Right ventricle myocardium inferior (tissue), 1 donor: Measurements from ENCODE around the gene LAIR1. TPM values are rescaled to one million over a fixed set of nuclear protein-coding genes. Genes with fewer than 3 reads are reported as not detected.
"Not testable (repeated sequence)": the region's sequence is repeated elsewhere in the genome, so short reads cannot be mapped to it uniquely, and the experiment has no call there.

Experiments
- ATAC-seq: fragments of 200-7000 bp; cut with Tn5 transposase; one replicate; pipeline ENCODE4 v1.9.1; 2020; ENCODE audit warnings: mild to moderate bottlenecking, moderate library complexity
- DNase-seq: peaks from one replicate; pipeline ENCODE4 v3.0.0; 2021; ENCODE audit errors: missing footprints
- intact Hi-C: fragments of 100-400 bp; cut with DNase I; formaldehyde crosslinking; loops from one replicate; pipeline ENCODE4 v1.11.0; 2022
- total RNA-seq: library from RNA; stranded (reverse); fragmentation: NEBNext Ultra II Directional; extraction: Animal tissue kit (Norgen Biotek cat#: 25700); gene quantifications from one replicate; pipeline ENCODE4 v1.2.1, GENCODE V29; 2021
- donor health status: DM: no; HTN: yes; CAD: no; lungs with severe emphysema.

Gene LAIR1
- total RNA-seq, 1 donor from 2014 or later: 9.1 TPM

GRCh38 chr19:54328781-54329180, 36.0 kb downstream of the LAIR1 start:
- not testable (repeated sequence) for ATAC-seq, DNase-seq
- intact Hi-C loops: loop anchor here (5.0 kb wide), 1 partner anchor 64 kb away; no protein-coding TSS in a partner anchor

GRCh38 chr19:54325631-54326030, 39.1 kb downstream of the LAIR1 start:
- DNase-seq (no peak), ATAC-seq (no peak)
- intact Hi-C loops: loop anchor here (5.0 kb wide), 1 partner anchor 67 kb away; no protein-coding TSS in a partner anchor

GRCh38 chr19:54325194-54325621, 39.5 kb downstream of the LAIR1 start:
- intact Hi-C loops: loop anchor here (5.0 kb wide), 1 partner anchor 67 kb away; no protein-coding TSS in a partner anchor
- no peak for ATAC-seq
- DNase-seq: no peak

GRCh38 chr19:54324071-54324470, 40.7 kb downstream of the LAIR1 start:
- intact Hi-C loops: no loop called here
- ATAC-seq: no peak

GRCh38 chr19:54322934-54323333, 41.8 kb downstream of the LAIR1 start:
- intact Hi-C loops, DNase-seq, ATAC-seq: not testable (repeated sequence)

More at GRCh38 chr19:54324071-54324470, 40.7 kb downstream of the LAIR1 start:
- no peak for DNase-seq

- intact Hi-C loops, DNase-seq, ATAC-seq: not testable (repeated sequence)
These were observed 42.4 kb downstream of the LAIR1 start for GRCh38 chr19:54322295-54322694.

GRCh38 chr19:54319892-54320670, 44.6 kb downstream of the LAIR1 start:
- intact Hi-C loops: no loop called here
- no peak for DNase-seq

GRCh38 chr19:54319049-54319448, 45.7 kb downstream of the LAIR1 start:
- DNase-seq: no peak
- intact Hi-C loops: no loop called here
- ATAC-seq: no peak

More at GRCh38 chr19:54319892-54320670, 44.6 kb downstream of the LAIR1 start:
- no peak for ATAC-seq

GRCh38 chr19:54317965-54318240, 46.8 kb downstream of the LAIR1 start:
- no peak for ATAC-seq
- no peak for DNase-seq
- intact Hi-C loops: no loop called here

GRCh38 chr19:54317108-54317964, 47.4 kb downstream of the LAIR1 start:
- peak; percentile 32 for ATAC-seq

GRCh38 chr19:54316746-54317107, 48.0 kb downstream of the LAIR1 start:
- intact Hi-C loops: no loop called here
- ATAC-seq (no peak), DNase-seq (peak; percentile 79)

More at GRCh38 chr19:54317108-54317964, 47.4 kb downstream of the LAIR1 start:
- peak; percentile 70 for DNase-seq
- intact Hi-C loops: no loop called here

- ATAC-seq: no peak
- no peak for DNase-seq
- intact Hi-C loops: no loop called here
These were observed 48.8 kb downstream of the LAIR1 start for GRCh38 chr19:54315956-54316355.

- intact Hi-C loops: no loop called here
- DNase-seq: peak; percentile 84
- peak; percentile 78 for ATAC-seq
These were observed 52.0 kb downstream of the LAIR1 start, which contains the start of gene LILRA5 for GRCh38 chr19:54312436-54313377. TSS of gene LILRA5 (minus strand) at chr19:54313166. CDS start at chr19:54313019, 147 bp downstream.

- intact Hi-C loops: no loop called here
- DNase-seq: no peak
- no peak for ATAC-seq
These were observed 52.7 kb downstream of the LAIR1 start for GRCh38 chr19:54312011-54312410.

- intact Hi-C loops: no loop called here
- no peak for ATAC-seq
- no peak for DNase-seq
These were observed 53.2 kb downstream of the LAIR1 start for GRCh38 chr19:54311486-54311885.

GRCh38 chr19:54310543-54310942, 54.2 kb downstream of the LAIR1 start:
- intact Hi-C loops: no loop called here
- ATAC-seq: no peak
- no peak for DNase-seq

GRCh38 chr19:54309811-54310210, 54.9 kb downstream of the LAIR1 start:
- ATAC-seq (no peak), DNase-seq (no peak)
- intact Hi-C loops: no loop called here

- DNase-seq (no peak), ATAC-seq (no peak)
- intact Hi-C loops: no loop called here
These were observed 57.2 kb downstream of the LAIR1 start for GRCh38 chr19:54307389-54308020.
